GM19240 (cell line): Measurements from ENCODE around the gene TCF7L2.

Experiments used
- DNase-seq: peaks from one replicate; pipeline ENCODE4 v3.0.0; 2011; ENCODE audit warnings: low spot score; ENCODE audit not compliant: insufficient read length

TCF7L2 gene

DNA sequence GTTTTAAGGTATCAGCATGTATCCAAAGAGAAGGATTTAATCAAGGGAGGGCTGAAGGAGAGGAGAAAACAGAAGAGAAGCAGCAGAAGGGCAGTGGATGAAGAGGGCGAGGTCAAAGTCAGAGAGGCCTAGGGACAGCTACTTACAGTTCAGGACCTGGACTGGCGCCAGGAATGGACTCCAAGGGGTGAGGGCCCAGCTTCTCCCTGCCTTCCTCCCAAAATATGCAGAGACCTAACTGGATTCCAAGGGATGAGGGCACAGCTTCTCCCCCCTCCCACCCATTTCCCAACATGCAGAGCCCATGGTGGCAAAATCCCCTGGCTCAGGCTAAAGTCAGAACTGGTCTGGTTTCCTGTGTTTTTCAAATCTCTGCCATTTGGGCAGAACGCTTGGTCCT, 3.4 kb upstream of the TCF7L2 start:
- no peak for DNase-seq

GRCh38 chr10:112948196-112948595, 1.9 kb upstream of the TCF7L2 start:
- no peak for DNase-seq

GRCh38 chr10:112949143-112949823, 764 bp upstream of the TCF7L2 start:
- DNase-seq = no peak

- DNase-seq = no peak
Measured at GRCh38 chr10:112950714-112951358, 789 bp downstream of the TCF7L2 start.

DNA sequence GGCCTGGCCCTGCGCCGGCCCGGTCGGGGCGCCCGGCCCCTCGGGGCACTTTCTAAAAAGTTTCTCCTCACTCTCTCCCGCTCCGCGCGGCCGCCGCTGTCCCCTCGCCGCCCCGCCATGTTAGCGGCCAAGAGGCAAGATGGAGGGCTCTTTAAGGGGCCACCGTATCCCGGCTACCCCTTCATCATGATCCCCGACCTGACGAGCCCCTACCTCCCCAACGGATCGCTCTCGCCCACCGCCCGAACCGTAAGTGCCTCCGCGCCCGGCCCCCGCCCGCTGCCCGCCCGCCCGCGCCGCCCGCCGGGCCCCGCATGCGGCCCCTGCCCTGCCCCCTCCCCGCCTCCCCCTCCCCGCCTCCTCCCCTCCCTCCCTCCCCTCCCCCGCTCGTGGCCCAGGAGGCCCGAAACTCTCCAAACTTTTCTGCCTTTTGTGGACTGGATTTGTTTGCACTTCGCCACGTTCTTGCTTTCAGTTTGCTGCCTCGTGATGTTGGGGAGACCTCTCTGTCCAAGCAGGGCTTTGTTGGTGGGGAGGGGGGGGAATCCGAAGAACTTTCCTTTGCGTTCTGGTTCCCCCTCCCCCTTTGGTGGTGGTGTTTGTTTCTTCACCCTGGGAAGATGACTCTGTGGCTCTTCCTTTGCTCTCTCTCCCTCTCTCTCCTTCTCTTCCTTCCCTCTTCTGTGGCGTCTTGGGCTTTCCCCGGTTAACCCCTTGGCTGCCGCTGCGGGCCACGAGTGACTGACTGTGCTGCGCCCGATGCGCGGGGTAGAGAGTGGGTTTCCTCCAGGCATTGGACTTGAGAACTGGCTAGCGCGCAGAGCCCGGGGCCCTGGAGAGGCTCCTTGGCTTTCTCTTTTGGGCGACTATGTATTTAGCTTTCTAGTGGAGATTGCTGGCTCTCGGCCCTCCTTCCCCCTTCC, 1.6 kb downstream of the TCF7L2 start:
- DNase-seq = no peak

GRCh38 chr10:112952282-112953173, 2.5 kb downstream of the TCF7L2 start:
- no peak for DNase-seq

- no peak for DNase-seq
Measured at GRCh38 chr10:112953174-112954159, 3.4 kb downstream of the TCF7L2 start.

GRCh38 chr10:112954974-112955581, 5.0 kb downstream of the TCF7L2 start:
- no peak for DNase-seq

GRCh38 chr10:112955582-112956421, 5.8 kb downstream of the TCF7L2 start:
- DNase-seq = no peak

DNA sequence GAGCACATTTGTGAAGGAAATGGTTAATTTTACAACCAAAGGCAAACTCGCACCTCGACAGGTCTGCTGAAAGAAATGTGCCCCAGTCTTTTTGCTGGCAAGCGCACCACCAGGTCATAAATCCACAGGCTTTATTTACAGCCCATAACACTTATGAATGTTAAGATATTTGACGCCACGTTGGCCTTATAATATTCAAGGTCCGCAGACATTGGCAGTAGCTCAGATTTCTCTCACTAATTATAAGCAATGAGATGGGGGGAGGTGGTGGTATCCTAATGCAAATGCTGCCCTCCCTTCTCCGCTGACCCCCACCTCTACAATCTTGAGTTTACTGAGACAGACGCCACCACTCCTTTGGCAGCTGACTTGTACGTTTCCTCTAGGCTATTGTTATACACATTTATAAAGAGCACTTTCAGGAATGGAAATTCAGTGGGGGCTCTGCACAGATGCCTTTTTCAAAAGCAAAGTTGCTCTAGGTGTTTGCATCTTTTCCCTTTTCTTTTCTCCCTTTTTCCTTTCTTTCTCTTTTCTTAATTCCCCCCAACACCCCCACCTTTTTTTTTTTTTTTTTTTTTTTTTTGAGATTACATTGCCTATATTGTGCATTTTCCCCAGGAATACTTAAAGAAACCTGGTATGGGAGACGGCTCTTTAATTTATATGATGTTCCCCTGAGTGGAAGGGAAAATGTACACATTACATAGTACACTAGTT, 6.7 kb downstream of the TCF7L2 start:
- no peak for DNase-seq

DNA sequence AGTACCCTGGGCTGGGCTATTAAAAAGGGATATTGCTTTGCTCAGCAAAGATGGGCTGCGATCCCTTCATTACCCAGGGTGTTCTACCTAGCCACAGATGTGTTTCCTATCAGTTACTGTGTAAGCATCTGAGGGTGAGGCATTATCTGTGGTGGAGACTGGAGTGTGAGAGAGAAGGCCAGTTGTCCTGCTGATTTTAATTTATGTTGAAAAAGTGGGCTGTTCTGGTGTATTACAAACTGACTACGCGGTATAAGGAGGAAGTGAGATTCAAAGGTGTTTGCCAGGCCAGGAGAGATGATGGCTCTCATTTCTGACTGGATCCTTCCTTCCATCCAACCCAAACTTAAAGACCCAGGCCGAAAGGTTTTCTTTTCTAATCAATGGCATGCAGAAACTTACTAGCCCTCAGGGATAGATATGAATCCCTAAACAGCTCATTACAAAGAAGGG, 7.6 kb downstream of the TCF7L2 start:
- DNase-seq = no peak

DNA sequence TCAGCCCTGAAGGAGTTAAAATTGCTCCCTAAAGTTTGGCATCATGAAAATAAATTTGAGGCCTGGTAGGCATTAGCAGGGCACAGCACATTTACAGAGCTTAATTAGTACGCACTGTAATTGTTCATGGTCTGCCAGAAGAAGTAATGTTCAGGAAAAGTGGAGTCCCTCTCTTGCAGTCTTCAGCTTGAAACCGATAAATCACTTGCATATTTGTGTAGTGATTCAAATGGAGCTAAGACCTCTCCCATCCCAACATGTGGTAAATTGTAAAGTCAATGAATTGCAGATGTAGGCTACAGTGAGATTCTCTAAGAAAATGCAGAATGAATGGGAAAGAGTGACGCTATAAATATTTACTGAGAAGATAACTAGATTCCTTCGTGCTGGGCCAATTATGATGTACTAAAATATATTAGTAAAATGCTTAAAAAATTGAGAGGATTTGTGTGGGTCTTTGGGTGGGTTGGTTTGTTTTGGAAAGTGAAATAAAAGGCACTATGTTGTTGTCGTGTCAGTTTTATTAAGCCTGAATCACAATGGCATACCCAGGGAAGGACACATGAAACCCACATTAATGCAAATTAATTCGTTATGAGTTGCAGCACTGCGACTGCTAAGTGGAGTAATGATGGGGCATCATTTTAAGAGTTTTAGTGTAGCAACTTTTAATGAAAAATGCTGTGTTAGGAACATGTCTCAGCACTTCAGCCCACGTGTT, 8.4 kb downstream of the TCF7L2 start:
- no peak for DNase-seq

GRCh38 chr10:112959207-112959838, 9.3 kb downstream of the TCF7L2 start:
- no peak for DNase-seq

GRCh38 chr10:112960151-112960681, 10.2 kb downstream of the TCF7L2 start:
- DNase-seq = no peak

GRCh38 chr10:112961609-112962008, 11.6 kb downstream of the TCF7L2 start:
- DNase-seq = no peak

GRCh38 chr10:112962343-112962742, 12.3 kb downstream of the TCF7L2 start:
- no peak for DNase-seq
